DOHH2 (cell line): Measurements from ENCODE around the gene CRLF1.
A peak's percentile ranks its signal among the peaks of the same experiment; 100 is the strongest.

ENCODE experiments used
- H3F3A ChIP-seq: fragments of 200-600 bp; sonication (generic), shearing (Covaris generic); 2 replicates; pipeline ENCODE4 v1.6.0; 2016; ENCODE audit warnings: antibody characterized with exemption, mild to moderate bottlenecking; ENCODE audit not compliant: control insufficient read depth, insufficient read depth
- H3K27ac ChIP-seq: fragments of 200-600 bp; sonication (generic); 2 replicates; pipeline ENCODE4 v1.5.1; 2014; ENCODE audit warnings: low read depth, mild to moderate bottlenecking, low read length, moderate library complexity
- H3K27me3 ChIP-seq: fragments of 200-600 bp; sonication (generic); 2 replicates; pipeline ENCODE4 v1.6.1; 2014; ENCODE audit warnings: mild to moderate bottlenecking, low read length, mixed read lengths; ENCODE audit not compliant: control insufficient read depth
- H3K36me3 ChIP-seq: fragments of 200-600 bp; sonication (generic); 2 replicates; pipeline ENCODE4 v1.6.1; 2014; ENCODE audit warnings: mild to moderate bottlenecking, low read length, moderate library complexity, mixed read lengths; ENCODE audit not compliant: control insufficient read depth
- H3K4me1 ChIP-seq: fragments of 200-600 bp; sonication (generic); 2 replicates; pipeline ENCODE4 v1.6.1; 2014; ENCODE audit warnings: mild to moderate bottlenecking, low read length, mixed read lengths; ENCODE audit not compliant: control insufficient read depth
- H3K4me2 ChIP-seq: fragments of 200-600 bp; sonication (generic); 2 replicates; pipeline ENCODE4 v1.6.0; 2014; ENCODE audit warnings: mild to moderate bottlenecking, low read length, moderate library complexity
- H3K4me3 ChIP-seq: fragments of 200-600 bp; sonication (generic); 2 replicates; pipeline ENCODE4 v1.5.1; 2014; ENCODE audit warnings: mild to moderate bottlenecking, low read length, mixed read lengths
- H3K79me2 ChIP-seq: fragments of 200-600 bp; sonication (generic); 2 replicates; pipeline ENCODE4 v1.6.1; 2014; ENCODE audit warnings: mild to moderate bottlenecking, low read length, mixed read lengths; ENCODE audit not compliant: control insufficient read depth
- H3K9me2 ChIP-seq: fragments of 200-600 bp; sonication (generic); replicated peaks from 2 replicates; pipeline ENCODE4 v1.6.1; 2014; ENCODE audit warnings: mild to moderate bottlenecking, low read length, mixed read lengths; ENCODE audit not compliant: control insufficient read depth
- H3K9me3 ChIP-seq: fragments of 200-600 bp; sonication (generic); 2 replicates; pipeline ENCODE4 v1.6.1; 2014; ENCODE audit warnings: antibody characterized with exemption, low read length, mixed read lengths; ENCODE audit not compliant: control insufficient read depth, insufficient read depth
- H4K20me1 ChIP-seq: fragments of 200-600 bp; sonication (generic); 2 replicates; pipeline ENCODE4 v1.6.0; 2014; ENCODE audit warnings: low read depth, mild to moderate bottlenecking, antibody characterized with exemption, low read length, moderate library complexity; ENCODE audit not compliant: control insufficient read depth, insufficient read depth
- EZH2phosphoT487 ChIP-seq: fragments of 200-600 bp; sonication (generic); IDR thresholded peaks from 2 replicates; pipeline ENCODE4 v1.6.1; 2017; ENCODE audit warnings: borderline replicate concordance, mild to moderate bottlenecking, antibody characterized with exemption, low read length, moderate library complexity, mixed read lengths
- TF ChIP-seq, protein P1 (sequence below): fragments of 200-600 bp; sonication (generic); IDR thresholded peaks from one replicate; pipeline ENCODE4 v1.5.1; 2014; ENCODE audit warnings: antibody characterized with exemption, mild to moderate bottlenecking, low read depth, low read length; ENCODE audit not compliant: poor library complexity, severe bottlenecking

CRLF1 gene

DNA sequence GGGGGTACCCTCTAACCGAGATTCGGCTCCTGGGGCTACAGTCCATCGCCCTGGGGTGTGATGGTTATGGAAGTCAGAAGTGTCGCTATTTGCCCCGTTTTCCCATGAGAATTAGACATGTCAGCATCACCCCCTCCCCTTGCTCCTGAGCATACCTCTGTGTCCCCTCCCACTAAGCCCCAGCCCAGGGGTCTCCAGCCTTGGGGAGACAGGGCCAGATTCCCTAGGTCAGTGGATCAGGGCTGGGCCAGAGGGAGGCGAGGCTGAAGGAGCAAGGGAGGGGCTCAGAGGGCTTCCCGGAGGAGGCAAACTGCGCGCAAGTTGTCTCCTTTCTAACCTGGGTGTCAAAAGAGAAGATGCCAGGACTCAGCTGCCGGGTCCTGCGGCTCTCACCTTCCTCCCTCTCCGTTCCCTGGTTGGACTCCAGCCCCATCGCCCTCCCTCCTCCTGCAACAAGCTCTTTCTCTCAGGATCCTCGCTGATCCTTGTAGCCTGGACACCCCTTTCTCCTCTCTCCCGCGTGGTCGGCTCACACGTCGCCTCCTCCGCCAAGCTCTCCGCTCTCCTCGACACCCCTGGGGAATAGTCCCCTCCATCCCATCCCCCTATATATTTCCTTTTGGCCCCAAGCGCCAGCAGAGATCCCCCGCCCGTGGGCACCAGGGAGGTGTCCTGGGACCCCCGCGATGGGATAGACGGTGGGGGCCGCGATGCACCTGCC, 5.6 kb upstream of the CRLF1 start:
- Histone ChIP-seq H3K4me1 (peaks cover 21% of the 10 kb centered on the region), H3F3A (no peaks in the 10 kb centered on the region), H3K27ac (no peak overlapping the region), H4K20me1 (no peaks in the 10 kb centered on the region), H3K27me3 (peaks cover 82% of the 10 kb centered on the region), H3K79me2 (no peaks in the 10 kb centered on the region), H3K9me3 (no peaks in the 10 kb centered on the region), H3K4me2 (peak overlapping the region; percentile 46), H3K4me3 (peak overlapping the region; percentile 42), H3K9me2 (no peaks in the 10 kb centered on the region), H3K36me3 (no peaks in the 10 kb centered on the region)
- TF ChIP-seq, protein P1, sequence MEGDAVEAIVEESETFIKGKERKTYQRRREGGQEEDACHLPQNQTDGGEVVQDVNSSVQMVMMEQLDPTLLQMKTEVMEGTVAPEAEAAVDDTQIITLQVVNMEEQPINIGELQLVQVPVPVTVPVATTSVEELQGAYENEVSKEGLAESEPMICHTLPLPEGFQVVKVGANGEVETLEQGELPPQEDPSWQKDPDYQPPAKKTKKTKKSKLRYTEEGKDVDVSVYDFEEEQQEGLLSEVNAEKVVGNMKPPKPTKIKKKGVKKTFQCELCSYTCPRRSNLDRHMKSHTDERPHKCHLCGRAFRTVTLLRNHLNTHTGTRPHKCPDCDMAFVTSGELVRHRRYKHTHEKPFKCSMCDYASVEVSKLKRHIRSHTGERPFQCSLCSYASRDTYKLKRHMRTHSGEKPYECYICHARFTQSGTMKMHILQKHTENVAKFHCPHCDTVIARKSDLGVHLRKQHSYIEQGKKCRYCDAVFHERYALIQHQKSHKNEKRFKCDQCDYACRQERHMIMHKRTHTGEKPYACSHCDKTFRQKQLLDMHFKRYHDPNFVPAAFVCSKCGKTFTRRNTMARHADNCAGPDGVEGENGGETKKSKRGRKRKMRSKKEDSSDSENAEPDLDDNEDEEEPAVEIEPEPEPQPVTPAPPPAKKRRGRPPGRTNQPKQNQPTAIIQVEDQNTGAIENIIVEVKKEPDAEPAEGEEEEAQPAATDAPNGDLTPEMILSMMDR, result no peak
- TF ChIP-seq EZH2phosphoT487, result no peak; the same call in none of the 2 replicates

DNA sequence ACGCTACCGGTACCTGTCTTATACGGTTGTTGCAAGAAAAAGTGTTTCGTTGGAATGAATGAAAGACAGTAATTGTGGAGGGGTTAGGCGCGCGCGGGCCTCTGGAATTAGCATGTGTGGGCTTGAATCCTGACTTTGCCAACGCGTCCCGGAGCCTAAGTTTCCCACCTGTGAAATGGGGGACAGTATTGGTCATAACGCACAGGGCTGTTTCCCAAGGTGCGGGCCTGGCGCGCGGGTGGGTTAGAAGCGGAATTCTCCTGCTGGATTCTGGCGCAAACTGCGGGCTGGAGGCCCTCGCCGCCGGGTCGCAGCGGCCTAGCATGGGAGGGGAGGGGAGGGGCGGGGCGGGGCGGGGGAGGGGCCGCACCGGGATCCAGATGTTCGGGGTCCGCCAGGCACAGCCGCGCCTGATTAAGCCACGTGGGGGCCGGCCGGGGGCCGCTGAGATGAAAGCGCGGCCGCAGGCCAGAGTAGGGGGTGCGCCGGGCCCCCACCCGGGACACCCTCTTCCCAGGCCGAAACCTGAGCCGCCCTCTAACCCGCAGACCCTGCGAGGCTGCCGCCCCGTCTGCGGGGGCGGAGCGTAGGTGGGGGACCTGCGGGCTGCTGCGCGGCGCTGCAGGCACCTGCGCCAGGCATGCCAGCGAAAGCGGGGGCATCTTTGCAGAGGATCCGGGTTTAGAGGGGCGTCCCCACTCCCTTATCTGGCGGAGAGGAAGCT, 4.9 kb upstream of the CRLF1 start:
- Histone ChIP-seq H3K9me3 (no peaks in the 10 kb centered on the region), H3K27me3 (peaks cover 83% of the 10 kb centered on the region), H4K20me1 (no peaks in the 10 kb centered on the region), H3K4me3 (peak overlapping the region; percentile 42), H3K4me2 (peak overlapping the region; percentile 46), H3K79me2 (no peaks in the 10 kb centered on the region), H3K27ac (no peak overlapping the region), H3K4me1 (peaks cover 21% of the 10 kb centered on the region), H3K9me2 (no peaks in the 10 kb centered on the region), H3K36me3 (no peaks in the 10 kb centered on the region), H3F3A (no peaks in the 10 kb centered on the region)
- TF ChIP-seq, protein P1, result no peak
- 0 out of 2 replicates have a peak, but pooled peaks have one; percentile 92 for TF ChIP-seq EZH2phosphoT487

DNA sequence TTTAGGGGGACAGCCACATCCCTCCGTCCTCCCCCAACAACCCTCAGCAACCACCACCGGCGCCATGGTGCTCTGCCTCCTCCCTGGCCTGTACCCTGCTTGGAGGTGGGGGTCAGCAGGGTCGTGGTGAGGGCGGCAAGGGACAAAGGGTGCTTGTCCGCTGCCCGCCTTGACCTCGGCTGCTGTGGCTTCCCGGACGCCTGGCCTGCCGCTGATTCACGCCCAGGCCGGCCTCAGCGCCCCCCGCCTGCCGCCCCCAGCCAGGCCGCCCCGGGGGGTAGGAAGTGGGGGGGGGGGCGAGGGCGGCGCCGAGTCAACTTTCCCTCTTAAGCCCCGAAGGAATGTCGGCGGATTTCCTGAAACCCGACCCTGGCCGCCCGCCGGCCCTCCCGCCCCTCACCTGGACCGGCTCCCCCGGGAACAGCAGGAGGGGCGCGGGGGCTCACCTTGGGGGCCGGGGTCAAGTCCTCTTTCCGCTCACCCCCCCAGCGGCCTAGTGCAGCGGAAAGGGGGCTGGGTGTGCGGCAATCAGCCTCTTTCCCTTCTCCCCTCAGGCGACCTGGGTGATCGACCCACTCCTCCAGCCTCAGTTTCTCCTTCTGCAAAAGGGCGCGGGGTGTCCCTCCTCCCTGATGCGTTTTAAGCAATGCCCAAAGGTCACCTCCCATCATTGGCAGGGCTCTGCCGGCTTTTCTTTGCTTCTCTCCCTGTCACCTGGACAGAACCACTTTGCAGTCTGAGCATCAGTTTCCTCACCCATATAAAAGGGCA, 4.1 kb upstream of the CRLF1 start:
- 0 out of 2 replicates have a peak overlapping the region, but pooled peaks have one; percentile 31 for H3K4me2 ChIP-seq

More for the DNA sequence above, 4.1 kb upstream of the CRLF1 start:
- Histone ChIP-seq H3K27me3 (peaks cover 86% of the 10 kb centered on the region), H3K79me2 (no peaks in the 10 kb centered on the region), H3K27ac (no peak overlapping the region), H3K4me1 (peaks cover 21% of the 10 kb centered on the region), H3K36me3 (no peaks in the 10 kb centered on the region), H3F3A (no peaks in the 10 kb centered on the region), H3K9me2 (no peaks in the 10 kb centered on the region), H3K9me3 (no peaks in the 10 kb centered on the region), H3K4me3 (no peak overlapping the region), H4K20me1 (no peaks in the 10 kb centered on the region)
- TF ChIP-seq, protein P1, result no peak
- TF ChIP-seq EZH2phosphoT487, result peak; percentile 99; the same call in 1 of the 2 replicates
